ENCODE data around the gene TIPIN. TPM values are rescaled to one million over a fixed set of nuclear protein-coding genes. Genes with fewer than 3 reads are reported as not detected.
"Not testable (repeated sequence)": the region's sequence is repeated elsewhere in the genome, so short reads cannot be mapped to it uniquely, and the experiment has no call there.

The TIPIN gene
- total RNA-seq, 2 donors from 2014 or later = 8.0 to 20.1 TPM

- no peak overlapping the region for H3K27ac ChIP-seq
- no peaks in the 10 kb centered on the region for H3K4me1 ChIP-seq (replicated peaks)
- H3K9me3 ChIP-seq = no peaks in the 10 kb centered on the region
- no peak overlapping the region for H3K4me3 ChIP-seq
- H3K27me3 ChIP-seq (replicated peaks; ENCODE audit: insufficient read depth) = no peaks in the 10 kb centered on the region
- H3K36me3 ChIP-seq = no peaks in the 10 kb centered on the region
- WGBS = 60% methylated on average over 8 of the region's 8 CpGs
- no peak for TF ChIP-seq CTCF (IDR thresholded peaks at IDR 0.05)
- TF ChIP-seq POLR2A (IDR thresholded peaks at IDR 0.05) = no peak
- no peak for TF ChIP-seq POLR2AphosphoS5 (IDR thresholded peaks at IDR 0.05)
- intact Hi-C loops (cut with DNase I) = no loop called here
- DNase-seq (ENCODE audit: low spot score) = no peak
These were observed 42.8 kb upstream of the TIPIN start for GRCh38 chr15:66399276-66399675.

GRCh38 chr15:66394915-66395314 lies 38.4 kb upstream of the TIPIN start:
- Histone ChIP-seq H3K4me3 (no peak overlapping the region), H3K4me1 (replicated peaks) (no peaks in the 10 kb centered on the region), H3K27me3 (replicated peaks; ENCODE audit: insufficient read depth) (no peaks in the 10 kb centered on the region), H3K9me3 (no peaks in the 10 kb centered on the region), H3K36me3 (no peaks in the 10 kb centered on the region), H3K27ac (no peak overlapping the region)
- DNase-seq (ENCODE audit: low spot score) = no peak
- WGBS = 97% methylated on average over 1 of the region's 1 CpG
- TF ChIP-seq POLR2AphosphoS5 (IDR thresholded peaks at IDR 0.05) = no peak
- intact Hi-C loops (cut with DNase I) = no loop called here

- TF ChIP-seq POLR2A (IDR thresholded peaks at IDR 0.05) (no peak), POLR2AphosphoS5 (IDR thresholded peaks at IDR 0.05) (no peak), CTCF (IDR thresholded peaks at IDR 0.05) (no peak)
- WGBS = 100% methylated on average over 1 of the region's 1 CpG
- H3K27me3 ChIP-seq (replicated peaks; ENCODE audit: insufficient read depth) = no peaks in the 10 kb centered on the region
- H3K4me3 ChIP-seq = no peak overlapping the region
- no peaks in the 10 kb centered on the region for H3K9me3 ChIP-seq
- DNase-seq (ENCODE audit: low spot score) = no peak
- no peaks in the 10 kb centered on the region for H3K4me1 ChIP-seq (replicated peaks)
- intact Hi-C loops (cut with DNase I) = no loop called here
- no peak overlapping the region for H3K27ac ChIP-seq
- no peaks in the 10 kb centered on the region for H3K36me3 ChIP-seq
These were observed 38.0 kb upstream of the TIPIN start for GRCh38 chr15:66394472-66394871.

- intact Hi-C loops (cut with DNase I); H3K27me3 ChIP-seq (replicated peaks; ENCODE audit: insufficient read depth); H3K4me1 ChIP-seq (replicated peaks); H3K27ac ChIP-seq; DNase-seq (ENCODE audit: low spot score); H3K4me3 ChIP-seq; H3K36me3 ChIP-seq; H3K9me3 ChIP-seq: not testable (repeated sequence)
- 100% methylated on average over 1 of the region's 1 CpG for WGBS
These were observed 36.6 kb upstream of the TIPIN start for GRCh38 chr15:66393037-66393436.

GRCh38 chr15:66390678-66391077 lies 34.2 kb upstream of the TIPIN start:
- no peak for DNase-seq (ENCODE audit: low spot score)
- no peaks in the 10 kb centered on the region for H3K36me3 ChIP-seq

More at GRCh38 chr15:66390678-66391077, 34.2 kb upstream of the TIPIN start:
- TF ChIP-seq POLR2AphosphoS5 (IDR thresholded peaks at IDR 0.05) (no peak), CTCF (IDR thresholded peaks at IDR 0.05) (no peak), POLR2A (IDR thresholded peaks at IDR 0.05) (no peak)
- Histone ChIP-seq H3K4me3 (no peak overlapping the region), H3K27ac (no peak overlapping the region), H3K4me1 (replicated peaks) (peaks cover 7% of the 10 kb centered on the region), H3K27me3 (replicated peaks; ENCODE audit: insufficient read depth) (no peaks in the 10 kb centered on the region), H3K9me3 (no peaks in the 10 kb centered on the region)
- intact Hi-C loops (cut with DNase I) = no loop called here
- 76% methylated on average over 1 of the region's 1 CpG for WGBS

Measured in prostate gland (tissue), 2 donors.